HG02938 (cell line): ENCODE results near the gene SH3BP5.
A peak's percentile ranks its signal among the peaks of the same experiment; 100 is the strongest.

Experiments used
- ATAC-seq: cut with Tn5 transposase; IDR thresholded peaks from one replicate; pipeline ENCODE4 v1.9.1; 2021; ENCODE audit warnings: mild to moderate bottlenecking, moderate library complexity; ENCODE audit not compliant: unreplicated experiment

The SH3BP5 gene

DNA sequence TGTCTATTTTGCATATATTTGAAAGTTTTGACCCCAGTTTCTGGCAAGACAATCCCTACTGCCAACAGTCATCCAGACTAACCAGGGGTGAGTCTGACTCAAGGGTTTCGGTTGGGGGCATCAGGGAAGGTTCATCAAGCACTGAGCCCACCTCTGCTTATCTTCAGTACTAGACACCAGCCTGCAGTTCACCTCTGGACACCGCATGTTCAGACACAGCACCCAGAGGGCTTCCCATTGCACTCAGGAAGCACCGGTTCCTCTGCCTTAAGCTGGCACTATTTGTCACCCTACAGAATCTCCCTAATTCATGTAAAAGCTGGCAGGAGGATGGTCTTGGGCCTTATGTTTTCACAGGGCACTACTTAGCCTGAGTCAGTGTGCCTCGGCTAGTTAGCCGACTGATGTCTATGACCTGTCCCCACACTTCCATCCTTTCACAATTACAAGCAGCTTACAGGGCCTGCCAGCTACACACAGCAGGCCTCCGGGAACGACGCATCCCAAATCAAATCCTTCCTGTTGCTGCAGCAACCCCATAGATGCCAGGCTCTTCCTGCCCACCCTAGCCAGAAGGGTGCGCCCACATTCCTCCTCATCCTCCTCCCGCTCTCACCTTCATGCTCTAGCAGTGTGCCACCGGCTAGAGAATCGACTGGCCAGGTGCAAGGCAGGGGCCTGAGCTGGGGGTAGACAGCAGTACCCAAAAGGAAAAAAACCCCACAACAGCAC, 52.5 kb downstream of the SH3BP5 start:
- ATAC-seq = no peak

DNA sequence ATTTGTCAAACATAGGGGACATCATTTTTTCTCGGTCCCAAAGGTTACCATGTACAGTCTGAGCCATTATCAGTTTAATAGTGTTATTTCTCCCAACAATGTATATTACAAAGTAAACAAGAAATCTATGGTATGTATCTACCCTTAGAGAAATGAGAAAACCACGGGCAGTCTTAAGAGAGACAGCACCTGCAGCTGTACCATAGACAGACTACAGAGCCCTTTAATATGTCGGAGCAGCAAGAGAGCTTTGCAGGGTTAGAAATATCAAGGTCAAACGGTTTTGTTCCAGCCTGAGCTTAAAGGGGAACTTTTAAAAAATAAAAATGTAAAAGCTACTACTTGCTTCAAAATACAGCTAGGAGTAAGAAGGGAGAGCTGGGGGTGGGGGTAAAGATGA, 53.2 kb downstream of the SH3BP5 start:
- ATAC-seq = no peak

DNA sequence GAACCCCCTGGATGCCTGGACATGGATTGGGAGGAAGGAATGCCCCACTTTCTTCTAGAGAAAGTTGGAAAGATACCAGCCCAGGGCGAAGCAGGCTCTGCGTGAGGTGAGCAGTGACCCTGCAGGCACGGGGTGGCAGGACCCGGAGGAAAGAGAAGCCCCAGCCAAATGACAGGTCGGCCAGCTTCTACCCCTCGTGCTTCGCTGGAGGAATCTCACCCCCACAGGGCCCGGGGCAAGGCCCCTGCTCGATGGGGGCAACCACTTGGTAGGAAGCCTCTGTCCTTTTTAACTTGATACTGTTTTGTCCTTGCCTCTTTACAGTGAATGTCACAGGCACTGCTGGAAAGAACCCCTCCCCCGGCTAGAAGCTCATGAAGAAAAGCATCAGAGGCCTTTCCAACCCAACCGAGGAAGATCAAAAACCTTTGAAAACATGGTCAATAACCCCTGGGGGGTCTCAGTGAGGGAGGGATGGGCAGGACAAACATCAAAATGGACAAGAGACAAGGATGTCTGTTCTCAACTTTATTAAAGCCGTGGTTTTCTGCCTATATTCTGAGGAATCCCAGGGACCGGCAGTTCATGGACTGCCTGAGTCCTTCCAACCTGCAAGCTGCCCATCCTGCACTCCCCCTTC, 54.4 kb downstream of the SH3BP5 start:
- ATAC-seq = no peak

DNA sequence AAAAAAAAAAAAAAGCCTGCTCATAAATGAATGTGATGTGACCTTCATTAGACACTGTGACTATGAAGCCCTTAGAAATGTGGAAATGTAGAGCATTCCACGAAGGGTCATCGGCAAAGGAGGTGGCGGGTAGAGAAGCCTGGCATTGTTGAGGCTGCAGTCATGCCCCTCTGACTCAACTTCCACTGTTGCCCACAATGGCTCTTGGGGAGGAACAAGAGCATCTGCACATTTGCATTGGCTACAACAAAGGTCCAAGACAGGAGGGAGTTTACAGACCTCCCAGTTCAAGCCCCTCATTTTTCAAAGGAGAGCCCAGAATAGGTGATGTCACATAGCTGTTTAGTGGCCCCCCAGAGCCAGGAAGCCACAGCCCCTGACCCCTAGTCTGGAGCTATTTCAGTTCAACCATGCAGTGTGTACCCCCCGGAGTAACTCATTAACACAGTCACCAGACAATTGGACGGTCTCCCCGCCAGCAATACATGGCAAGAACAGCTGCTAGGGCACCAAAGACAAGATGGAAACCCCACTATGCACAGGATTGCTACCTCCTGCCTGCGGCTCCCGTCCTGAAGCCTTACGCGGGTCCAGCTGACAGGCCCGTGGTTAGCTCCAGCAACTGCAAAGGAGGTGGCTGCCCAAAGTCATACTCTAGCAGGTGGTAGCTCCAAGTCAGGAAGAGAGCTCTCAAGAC, 56.2 kb downstream of the SH3BP5 start:
- no peak for ATAC-seq

DNA sequence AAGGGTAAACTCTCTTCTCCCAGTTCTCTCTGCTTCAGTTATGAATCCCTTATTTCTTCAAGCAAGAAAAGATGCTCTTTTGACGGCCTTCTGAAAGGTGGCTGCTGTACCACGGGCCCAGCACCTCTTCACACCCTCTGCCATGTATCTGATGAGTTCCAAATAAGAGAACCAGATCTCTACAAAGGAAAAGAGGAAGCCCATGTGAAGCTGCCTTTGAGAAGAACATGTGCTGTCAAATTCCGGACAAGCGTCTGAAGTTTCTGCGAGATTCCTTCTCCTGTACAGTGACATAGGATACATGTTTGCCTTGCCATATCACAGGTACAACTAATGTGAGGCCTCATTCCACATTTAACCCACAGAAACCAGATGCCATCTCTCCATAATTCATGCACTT, 59.2 kb downstream of the SH3BP5 start:
- no peak for ATAC-seq

DNA sequence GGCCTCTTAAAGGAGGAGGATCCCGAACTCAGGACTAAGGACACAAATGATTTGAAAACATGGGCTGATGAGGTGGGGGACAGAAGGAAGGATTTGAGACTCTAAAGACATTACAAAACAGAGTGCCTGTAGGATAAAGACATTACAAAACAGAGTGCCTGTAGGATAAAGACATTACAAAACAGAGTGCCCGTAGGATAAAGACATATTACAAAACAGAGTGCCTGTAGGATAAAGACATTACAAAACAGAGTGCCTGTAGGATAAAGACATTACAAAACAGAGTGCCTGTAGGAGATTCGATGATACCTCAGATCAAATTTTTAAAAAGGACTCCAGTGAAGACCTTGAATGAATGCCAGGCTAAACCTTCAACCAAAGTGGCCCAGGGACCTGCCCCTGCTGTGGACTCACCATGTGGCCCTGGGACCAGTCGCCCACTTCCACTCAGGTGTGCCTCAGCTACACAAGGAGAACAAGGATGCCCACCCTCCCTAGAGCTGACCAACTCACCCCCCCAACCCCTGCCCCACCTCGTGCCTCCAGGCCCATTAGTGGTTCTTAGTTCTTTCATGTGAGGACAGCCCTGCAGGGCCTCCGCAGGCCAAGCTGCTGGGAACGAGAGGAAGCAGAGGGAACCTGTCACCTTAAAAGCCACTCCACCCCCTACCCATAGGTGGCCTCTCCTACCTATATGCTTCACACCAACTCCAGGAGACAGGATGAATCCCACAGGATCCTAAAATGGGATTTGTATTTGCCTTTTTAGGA, 59.8 kb downstream of the SH3BP5 start:
- no peak for ATAC-seq

DNA sequence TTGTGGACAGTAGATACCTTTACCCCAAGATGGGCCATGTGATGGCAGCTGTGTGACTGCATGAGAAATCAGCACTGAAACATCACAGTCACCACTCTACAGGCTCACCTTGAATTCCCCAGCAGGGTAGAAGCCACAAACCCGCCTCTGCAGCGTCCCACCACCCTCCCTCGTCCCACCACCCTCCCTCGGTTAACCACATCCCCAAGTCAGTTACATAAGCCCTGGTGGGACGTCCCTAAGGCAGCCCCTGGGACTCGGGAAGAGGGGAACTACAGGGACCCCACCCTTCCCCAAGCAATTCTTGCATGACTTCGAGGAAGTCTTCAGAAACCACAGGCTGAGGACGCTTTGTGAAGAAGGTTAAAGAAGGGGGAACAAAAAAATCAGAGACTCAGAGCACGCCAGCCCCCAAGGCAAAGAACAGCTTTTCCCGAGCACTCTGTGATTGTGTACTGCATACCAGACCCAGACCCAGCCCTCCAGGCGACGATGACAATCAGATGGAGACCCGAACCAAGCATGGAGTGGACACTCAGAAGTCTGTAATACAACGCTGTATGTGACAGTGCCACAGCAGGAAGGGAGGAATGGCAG, 60.5 kb downstream of the SH3BP5 start:
- peak; percentile 57 for ATAC-seq

DNA sequence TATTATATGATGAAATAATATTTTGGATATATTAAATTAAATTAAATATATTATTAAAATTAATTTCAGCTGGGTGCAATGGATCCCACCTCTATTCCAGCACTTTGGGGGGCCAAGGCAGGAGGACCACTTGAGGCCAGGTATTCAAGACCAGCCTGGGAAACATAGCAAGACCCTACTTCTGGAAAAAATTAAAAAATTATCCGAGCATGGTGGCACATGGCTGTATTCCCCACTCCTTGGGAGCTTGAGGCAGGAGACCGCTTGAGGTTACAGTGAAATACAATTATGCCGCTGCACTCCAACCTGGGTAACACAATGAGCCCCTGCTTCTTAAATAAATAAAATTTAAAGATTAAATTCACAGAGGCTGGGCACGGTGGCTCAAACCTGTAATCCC, 61.4 kb downstream of the SH3BP5 start:
- no peak for ATAC-seq

DNA sequence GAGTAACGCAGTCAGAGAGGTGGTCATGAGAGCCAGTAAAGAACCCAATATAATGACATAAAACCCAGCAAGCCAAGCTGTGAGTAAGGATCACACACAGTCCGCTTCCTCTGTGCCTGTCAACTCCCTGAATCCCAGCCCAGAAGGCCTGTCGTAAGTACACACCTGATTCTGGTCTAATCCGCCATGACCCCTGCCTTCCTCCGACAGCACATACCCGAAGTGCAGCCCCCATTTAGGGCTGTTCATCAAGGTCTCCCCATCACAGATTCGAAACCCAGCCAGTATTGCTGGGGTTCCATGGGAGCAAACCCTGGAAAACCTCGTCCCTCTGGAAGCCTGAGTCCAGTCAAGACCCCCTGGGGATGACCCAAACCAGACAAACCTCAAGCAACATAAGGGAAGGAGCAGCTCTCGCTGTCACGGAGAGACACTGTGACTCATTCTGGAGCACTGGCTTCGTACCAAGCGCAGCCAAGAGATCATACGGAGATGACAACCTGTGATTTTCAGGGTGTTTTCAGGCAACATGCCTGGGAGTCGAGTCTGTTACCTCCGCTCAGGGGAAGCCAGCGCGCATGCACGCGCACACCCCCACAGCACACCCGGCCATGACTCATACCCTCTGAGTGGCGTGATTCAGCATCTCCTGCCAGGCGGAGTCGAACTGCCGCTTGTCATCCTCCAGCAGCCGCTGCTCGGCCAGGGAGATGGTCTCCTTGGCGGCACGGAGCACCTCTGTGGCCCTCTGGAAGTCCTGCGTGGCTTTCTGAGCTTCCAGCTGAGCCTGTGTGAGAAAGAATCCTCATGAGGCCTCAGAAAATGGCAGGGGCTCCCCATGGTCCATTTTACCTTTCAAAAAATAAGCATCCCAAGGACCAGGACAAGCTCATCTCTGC, 63.0 kb downstream of the SH3BP5 start:
- peak; percentile 48 for ATAC-seq

DNA sequence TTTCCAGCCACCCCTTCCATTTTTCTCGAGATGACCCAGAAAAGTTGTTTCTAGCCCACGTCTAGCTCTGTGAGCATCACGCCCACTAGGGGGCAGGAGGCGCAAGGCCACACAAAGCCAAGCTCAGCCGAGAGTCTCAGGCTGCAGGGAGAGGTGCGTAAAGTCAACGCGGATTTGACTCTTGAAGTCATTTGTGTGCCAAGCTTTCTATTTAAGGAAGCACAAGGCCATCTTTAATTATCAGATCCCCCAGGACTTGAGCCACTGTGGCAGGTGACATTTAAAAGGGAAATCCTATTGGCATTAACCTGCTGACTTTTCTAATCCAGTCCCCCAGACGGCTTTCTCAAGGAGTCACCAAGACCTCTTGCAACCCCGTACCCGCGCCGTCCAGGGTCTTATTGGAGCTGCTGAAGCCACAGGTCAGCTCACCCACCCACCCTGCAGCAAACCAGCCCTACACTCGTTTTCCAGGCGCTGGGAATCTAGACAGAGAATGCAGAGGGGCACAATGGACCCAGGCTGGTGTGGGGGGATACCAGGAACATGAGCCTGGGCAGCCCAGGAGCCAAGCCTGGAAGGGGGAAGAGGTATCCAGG, 64.3 kb downstream of the SH3BP5 start:
- peak; percentile 47 for ATAC-seq

DNA sequence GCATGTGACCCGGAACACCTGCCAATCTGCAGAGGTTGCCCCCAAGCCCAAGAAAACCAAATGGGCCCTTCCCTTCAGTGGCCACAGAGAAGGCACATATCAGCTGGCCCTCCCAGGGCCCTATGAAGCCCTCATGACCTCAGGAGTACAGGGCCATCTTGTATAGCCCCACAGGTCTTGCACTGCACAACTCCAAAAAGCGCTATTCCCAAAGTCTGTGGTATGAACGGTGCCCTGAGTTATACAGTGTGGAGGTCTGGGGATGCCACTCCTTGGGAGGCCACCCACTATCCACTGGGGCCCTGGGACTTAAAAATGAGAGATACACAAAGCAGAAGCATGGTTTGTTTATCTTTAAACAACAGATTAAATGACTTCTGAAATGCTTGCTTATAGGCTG, 64.9 kb downstream of the SH3BP5 start:
- no peak for ATAC-seq

DNA sequence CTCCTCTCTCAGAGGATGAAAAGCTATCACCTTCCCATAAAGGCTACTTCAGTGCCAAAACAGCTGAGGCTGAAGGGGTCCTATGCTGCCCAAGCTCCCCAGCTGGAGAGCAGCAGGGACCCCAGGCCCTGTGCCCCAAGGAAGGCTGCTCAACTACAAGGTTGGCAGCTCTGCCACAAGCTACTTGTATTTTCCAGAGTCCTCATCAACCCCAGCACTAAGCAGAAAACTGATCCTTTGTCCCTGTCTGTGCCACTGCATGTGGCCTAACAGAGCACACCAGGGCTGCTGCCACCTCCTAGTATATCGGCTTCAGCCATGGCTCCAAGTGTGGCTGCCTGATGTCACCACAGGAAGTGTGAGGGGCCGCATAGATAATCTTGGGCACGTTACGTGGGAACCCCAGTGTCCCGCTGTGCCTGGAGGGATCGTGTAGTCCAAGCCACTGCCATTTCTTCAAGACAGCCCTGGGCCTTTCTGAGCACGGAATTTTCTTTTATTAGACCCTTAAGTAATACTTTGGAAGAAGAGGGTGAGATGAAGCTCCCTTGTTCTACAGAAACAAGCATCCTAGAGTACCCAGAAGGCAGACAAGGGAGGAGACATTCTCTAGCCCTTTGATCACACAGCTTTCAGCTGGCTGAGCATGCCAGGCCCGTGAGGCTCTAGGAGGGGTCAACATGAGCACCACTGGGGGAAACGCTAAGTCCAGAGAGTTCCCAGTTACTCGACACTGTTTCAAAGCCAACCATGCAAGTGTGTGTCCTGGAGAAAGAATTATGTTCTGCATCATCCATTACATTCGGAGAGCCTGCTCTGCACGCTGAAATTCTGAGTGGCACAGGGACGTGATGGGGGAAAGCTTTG, 65.6 kb downstream of the SH3BP5 start:
- no peak for ATAC-seq

DNA sequence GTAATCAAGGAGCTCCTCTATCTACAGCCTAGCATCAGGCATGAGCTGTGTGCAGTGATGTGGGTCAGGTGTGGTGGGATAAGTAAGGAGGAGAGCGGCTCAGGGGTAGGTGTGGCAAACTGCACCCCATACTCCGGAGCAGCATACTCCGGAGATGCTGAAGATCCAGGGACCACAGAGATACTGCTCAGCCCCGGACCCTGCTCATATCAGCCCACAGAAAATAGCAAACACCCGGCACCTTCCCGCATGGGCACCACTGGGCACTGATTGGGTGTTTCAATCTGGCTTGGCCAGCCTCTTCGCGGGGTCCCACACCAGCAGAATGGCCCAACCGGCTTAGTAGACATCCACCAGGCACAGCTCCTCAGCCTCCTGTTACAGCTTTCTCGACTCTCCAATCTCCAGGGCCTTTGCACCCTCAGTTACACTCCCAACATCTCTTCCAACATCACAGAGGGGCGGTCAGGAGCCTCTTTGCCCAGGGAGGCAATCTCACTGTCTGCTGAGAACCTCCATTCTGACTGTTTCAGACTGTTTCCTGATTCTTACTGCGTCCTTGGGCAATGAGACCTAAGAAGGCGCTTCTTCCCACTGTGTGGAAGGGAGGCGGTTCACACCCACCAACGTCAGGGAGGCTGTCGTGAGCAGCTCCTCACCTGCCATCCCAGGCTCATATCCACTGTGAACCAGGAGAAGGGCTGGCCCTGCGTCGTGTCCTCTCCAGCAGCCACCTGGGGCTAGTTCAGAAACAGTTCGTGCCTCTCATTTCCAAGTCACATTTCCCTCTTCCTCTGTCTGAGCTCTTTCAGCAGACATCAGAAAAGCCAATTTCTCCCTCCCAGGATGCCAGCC, 66.5 kb downstream of the SH3BP5 start:
- ATAC-seq = no peak

DNA sequence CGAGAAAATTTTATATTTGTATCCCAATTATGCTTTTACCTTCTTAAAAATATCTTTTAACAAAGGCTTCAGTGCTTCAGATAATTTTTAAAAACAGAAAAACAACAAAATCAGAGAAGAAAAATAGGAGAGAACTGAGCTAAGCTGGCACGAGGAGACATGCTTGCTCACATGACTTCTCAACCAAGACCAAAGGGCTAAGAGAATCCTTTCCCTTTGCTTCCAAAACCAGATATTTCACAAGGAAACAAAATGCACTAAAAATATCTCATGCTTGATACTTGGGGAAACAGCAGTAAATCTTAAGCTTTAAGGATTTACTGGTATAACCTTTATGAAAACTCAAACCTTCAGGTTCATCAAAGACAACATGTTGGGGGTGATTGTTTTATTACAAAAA, 67.9 kb downstream of the SH3BP5 start:
- ATAC-seq = no peak

DNA sequence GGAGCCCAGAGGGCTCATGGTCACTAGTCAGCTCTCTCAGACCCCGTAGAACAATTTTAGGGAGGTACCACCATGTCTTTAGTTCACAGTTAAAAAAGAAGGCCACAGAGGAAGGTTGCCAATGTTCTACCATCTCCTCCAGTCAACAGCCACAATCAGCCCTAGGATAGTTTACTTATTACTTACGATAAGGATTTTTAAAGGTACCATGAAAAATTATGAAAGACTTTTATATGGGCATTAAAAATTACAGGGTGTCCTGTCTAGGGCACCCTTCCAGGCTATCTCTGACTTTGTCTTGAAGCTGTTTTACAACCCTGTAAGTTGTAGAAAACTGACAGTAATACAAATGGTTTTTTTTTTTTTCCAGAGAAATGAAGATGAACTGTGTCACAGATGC, 68.5 kb downstream of the SH3BP5 start:
- ATAC-seq = no peak

DNA sequence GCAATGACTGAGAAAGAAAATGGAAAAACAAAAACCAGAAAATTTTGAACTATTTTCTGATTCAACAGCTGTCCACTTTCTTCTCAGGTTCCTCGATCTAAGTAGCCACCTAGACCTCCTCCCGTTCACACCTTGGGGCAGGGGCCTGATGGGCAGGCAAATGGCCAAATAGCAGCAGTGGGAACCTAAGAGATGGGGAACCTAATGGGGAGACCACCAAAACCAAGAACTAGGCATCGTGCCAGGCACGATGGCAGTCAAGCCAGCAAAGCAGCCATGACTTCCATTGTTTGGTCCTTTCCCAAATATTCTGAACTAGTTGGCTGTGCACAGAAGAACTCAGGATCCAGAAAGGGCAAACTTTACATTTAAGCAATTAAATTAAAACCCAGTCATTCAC, 69.3 kb downstream of the SH3BP5 start:
- no peak for ATAC-seq

DNA sequence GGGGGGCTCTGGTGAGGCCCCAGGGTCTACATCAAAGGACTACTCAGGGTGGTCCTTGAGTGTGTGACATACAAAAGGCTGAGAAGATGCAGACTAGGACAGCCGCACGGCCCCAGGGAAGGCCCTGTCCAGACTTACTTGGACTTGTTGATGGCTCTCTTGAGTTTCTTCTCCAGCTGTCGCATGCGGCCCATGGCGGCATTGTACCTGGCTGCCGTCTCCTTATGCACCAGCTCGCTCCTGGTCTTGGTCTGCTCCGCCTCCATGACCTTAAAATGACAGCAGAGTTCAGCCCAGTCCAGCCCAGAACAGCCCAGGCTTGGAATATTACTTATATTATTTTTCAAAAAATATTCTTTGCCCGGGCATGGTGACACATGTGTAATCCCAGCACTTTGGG, 70.4 kb downstream of the SH3BP5 start:
- no peak for ATAC-seq

DNA sequence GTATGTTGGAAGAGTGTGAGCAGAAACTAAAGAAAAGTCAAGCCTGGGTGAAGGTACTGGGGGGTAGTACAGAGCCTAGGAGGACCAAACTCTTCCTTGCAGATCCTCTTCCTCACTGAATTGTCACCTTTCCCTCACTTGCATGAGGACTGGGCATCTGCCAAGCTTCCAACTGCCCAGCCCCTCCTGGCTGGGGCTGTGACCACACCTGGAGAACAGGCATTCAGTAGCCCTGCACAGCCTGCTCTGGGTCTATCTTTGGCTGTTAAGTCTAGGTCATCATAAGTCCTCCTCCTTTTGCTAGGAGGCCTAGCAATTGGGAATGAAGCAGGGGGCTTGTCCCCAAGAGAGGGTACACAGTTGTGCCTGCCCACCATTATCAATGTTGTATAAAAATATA, 71.1 kb downstream of the SH3BP5 start:
- ATAC-seq = no peak
